SK-N-SH treated with all-trans-retinoic acid at 6 μM for 48 hours (cell line): ENCODE measurements around the gene SLC5A10.

Experiments used
- ARNTL ChIP-seq: fragments of 450-650 bp; formaldehyde crosslinking; IDR thresholded peaks from 2 replicates; pipeline ENCODE4 v1.5.0; 2020; ENCODE audit warnings: low read depth, mild to moderate bottlenecking, moderate library complexity, borderline replicate concordance
- BACH2 ChIP-seq: fragments of 250-450 bp; sonication (Bioruptor Pico); IDR thresholded peaks from 2 replicates; pipeline ENCODE4 v1.9.0; 2021; ENCODE audit warnings: mild to moderate bottlenecking, borderline replicate concordance
- CREB5 ChIP-seq: fragments of 250-450 bp; sonication (Bioruptor Pico); IDR thresholded peaks from 2 replicates; pipeline ENCODE4 v1.5.1; 2020; ENCODE audit warnings: low read depth, mild to moderate bottlenecking, moderate library complexity
- ISL1 ChIP-seq: fragments of 250-450 bp; sonication (Bioruptor Pico); IDR thresholded peaks from 2 replicates; pipeline ENCODE4 v2.1.2; 2022; ENCODE audit warnings: mild to moderate bottlenecking, moderate library complexity
- TCF4 ChIP-seq: fragments of 250-450 bp; sonication (Bioruptor Pico); IDR thresholded peaks from 2 replicates; pipeline ENCODE4 v1.8.0; 2021; ENCODE audit warnings: mild to moderate bottlenecking, moderate library complexity, borderline replicate concordance

- TF ChIP-seq ISL1 (CRISPR knock-in tag) (no peak), TCF4 (CRISPR knock-in tag) (no peak), ARNTL (CRISPR knock-in tag) (no peak), CREB5 (CRISPR knock-in tag) (no peak), BACH2 (CRISPR knock-in tag) (no peak)
These were observed 15.1 kb downstream of the SLC5A10 start for GRCh38 chr17:18966831-18967624.
